NT2/D1 (cell line): ENCODE results near the gene ORM1.

ENCODE experiments used
- DNase-seq: peaks from one replicate; pipeline ENCODE4 v3.0.0-alpha.2; 2011; ENCODE audit warnings: low read depth, low spot score
- H3K27me3 ChIP-seq: 2 replicates; pipeline ENCODE4 v1.6.0; 2011; ENCODE audit warnings: mild to moderate bottlenecking; ENCODE audit not compliant: insufficient read length, insufficient read depth
- H3K36me3 ChIP-seq: 2 replicates; pipeline ENCODE4 v1.6.1; 2011; ENCODE audit warnings: mild to moderate bottlenecking, low read length, mixed read lengths; ENCODE audit not compliant: insufficient read depth, insufficient read length
- H3K4me1 ChIP-seq: 2 replicates; pipeline ENCODE4 v1.5.1; 2011; ENCODE audit not compliant: insufficient read depth, insufficient read length
- H3K4me3 ChIP-seq: 2 replicates; pipeline ENCODE4 v1.5.1; 2011; ENCODE audit warnings: low read depth; ENCODE audit not compliant: insufficient read length
- H3K9ac ChIP-seq: 2 replicates; pipeline ENCODE4 v1.6.0; 2011; ENCODE audit warnings: low read depth; ENCODE audit not compliant: insufficient read length
- H3K9me3 ChIP-seq: 2 replicates; pipeline ENCODE4 v1.5.1; 2011; ENCODE audit warnings: mild to moderate bottlenecking, low read length; ENCODE audit not compliant: insufficient read depth
- SUZ12 ChIP-seq: IDR thresholded peaks from 2 replicates; pipeline ENCODE4 v1.6.1; 2011; ENCODE audit not compliant: insufficient read length, insufficient read depth; ENCODE audit errors: extremely low read depth
- YY1 ChIP-seq: IDR thresholded peaks from 2 replicates; pipeline ENCODE4 v1.6.1; 2011; ENCODE audit not compliant: insufficient read length, insufficient read depth
- ZNF274 ChIP-seq: IDR thresholded peaks from 2 replicates; pipeline ENCODE4 v1.6.1; 2011; ENCODE audit warnings: mild to moderate bottlenecking, low read depth, low read length

ORM1 gene

DNA sequence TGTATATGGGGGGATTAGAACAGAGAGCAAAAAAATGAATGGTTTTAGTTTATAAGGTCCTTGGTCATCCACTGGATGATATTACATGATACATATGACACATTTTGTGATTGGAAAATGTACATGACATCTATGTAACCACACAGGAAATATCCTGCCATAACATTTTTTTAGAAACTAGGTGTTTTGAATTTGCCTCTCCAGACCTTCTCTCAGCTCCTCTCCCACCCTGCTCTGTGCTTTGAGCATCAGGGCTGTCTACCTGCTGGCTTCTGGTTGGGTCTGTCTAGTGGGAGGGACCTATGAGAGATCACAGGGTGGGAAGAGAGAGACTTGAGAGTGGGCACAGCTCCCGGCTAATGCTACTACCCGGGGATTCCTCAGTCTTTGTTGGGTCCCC, 40.5 kb downstream of the ORM1 start:
- TF ChIP-seq ZNF274 (no peak), YY1 (no peak), SUZ12 (no peak)
- Histone ChIP-seq H3K4me3 (no peak overlapping the region), H3K9me3 (no peaks in the 10 kb centered on the region), H3K4me1 (peaks cover 4% of the 10 kb centered on the region), H3K36me3 (peaks cover 79% of the 10 kb centered on the region), H3K9ac (no peak overlapping the region), H3K27me3 (no peaks in the 10 kb centered on the region)
- no peak for DNase-seq

DNA sequence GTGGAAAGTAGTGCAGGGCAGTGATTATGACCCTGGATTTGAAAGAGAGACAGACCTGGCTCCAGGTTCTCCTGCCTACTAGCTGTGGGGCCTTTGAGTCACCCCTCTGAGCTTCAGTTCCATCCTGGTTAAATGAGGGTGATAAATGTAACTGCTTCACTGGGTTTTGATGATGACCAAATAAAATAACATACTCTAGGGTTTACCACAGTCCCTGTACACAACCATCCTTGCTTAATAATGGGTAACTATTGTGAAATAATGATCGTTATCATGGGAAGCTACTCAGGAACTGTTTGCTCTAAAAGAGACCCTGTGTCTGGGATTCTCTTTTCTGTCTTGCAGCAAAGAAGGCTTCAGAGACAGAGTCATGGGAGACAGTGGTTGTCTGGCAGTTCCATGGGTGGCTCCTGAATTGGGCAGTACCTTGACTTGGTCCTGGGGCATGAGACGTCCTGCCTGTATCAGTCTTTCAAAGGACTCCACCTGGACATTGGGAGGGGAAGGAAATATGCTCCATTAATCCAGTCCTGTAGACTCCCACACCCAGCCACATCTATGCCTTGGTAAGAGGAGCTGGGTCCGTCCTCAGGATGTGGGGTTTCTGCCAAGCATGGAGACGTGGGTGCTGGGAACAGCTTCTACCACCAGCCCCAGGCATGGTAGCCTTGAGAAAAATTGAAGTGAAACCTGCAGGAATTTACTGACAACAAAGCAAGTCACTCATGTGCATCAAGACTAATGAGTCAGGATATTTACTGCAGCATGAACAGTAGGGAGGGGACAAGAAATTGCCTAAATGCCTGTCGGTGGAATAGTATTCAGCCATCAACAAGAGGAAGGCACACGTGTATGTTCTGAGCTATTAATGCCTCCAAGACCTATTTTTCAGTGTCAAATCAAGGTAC, 41.5 kb downstream of the ORM1 start:
- H3K36me3 ChIP-seq: peaks cover 77% of the 10 kb centered on the region
- DNase-seq: no peak
- TF ChIP-seq ZNF274: no peak
- no peak for TF ChIP-seq SUZ12
- peaks cover 4% of the 10 kb centered on the region for H3K4me1 ChIP-seq
- no peaks in the 10 kb centered on the region for H3K9me3 ChIP-seq
- no peaks in the 10 kb centered on the region for H3K27me3 ChIP-seq
- H3K4me3 ChIP-seq: no peak overlapping the region
- no peak overlapping the region for H3K9ac ChIP-seq

DNA sequence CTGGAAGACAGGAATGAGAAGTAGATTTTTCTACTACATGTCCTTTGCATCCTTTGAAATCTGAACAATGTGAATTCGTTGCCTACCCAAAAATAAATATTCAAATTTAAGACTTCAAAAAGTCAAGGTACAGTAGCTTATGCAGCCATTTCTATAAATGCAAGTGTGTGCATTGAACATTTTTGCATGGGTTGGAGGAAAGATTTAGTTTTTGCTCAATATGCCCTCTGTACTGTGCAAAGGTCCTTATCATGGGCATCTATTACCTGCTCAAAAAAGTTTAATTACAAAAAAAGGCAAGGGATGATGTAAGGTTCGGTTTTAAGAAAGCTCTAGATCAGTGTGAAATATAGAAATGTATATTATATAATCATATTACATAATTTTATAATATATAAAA, 42.3 kb downstream of the ORM1 start:
- TF ChIP-seq SUZ12: no peak
- no peak for TF ChIP-seq YY1
- Histone ChIP-seq H3K9ac (no peak overlapping the region), H3K27me3 (no peaks in the 10 kb centered on the region), H3K9me3 (no peaks in the 10 kb centered on the region), H3K4me1 (peaks cover 10% of the 10 kb centered on the region), H3K36me3 (peaks cover 74% of the 10 kb centered on the region), H3K4me3 (no peak overlapping the region)
- DNase-seq: no peak

DNA sequence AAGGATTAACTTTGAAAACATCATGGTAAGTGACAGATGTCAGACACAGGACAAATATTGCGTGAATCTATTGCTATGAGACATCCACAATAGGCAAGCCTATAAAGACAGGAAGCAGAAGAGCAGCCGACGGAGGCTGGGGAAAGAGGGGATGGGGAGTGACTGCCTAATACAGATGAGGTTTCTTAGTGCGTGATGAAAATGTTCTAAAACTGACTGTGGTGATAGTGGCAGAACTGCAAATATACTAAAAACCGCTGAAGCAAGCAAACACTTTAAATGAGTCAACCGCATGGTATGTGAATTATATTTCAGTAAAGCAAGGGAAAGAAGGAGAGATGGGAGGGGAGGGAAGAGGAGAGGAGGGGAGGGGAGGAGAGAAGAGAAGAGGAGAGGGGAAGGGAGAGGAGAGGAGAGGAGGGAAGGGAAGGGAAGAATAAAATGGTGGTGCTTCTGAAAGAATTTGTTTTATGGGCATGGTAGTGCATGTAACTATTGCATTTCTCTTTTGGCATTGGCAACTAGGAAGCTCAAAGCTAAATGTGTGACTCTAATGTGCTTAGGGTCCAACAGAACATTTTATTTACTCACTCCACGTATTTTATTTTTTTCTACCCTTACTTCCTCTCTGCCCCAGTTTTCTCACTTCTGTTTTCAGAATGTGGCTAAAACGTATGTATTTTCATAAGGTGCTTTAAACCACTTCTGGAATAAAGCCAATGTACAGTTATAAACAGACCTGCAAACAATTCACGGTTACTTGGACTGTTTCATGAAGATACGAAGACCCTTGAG, 43.6 kb downstream of the ORM1 start:
- no peak for TF ChIP-seq YY1
- no peak for TF ChIP-seq SUZ12
- no peak for TF ChIP-seq ZNF274
- H3K36me3 ChIP-seq: peaks cover 66% of the 10 kb centered on the region
- no peak for DNase-seq

GRCh38 chr9:114367366-114367765, 44.5 kb downstream of the ORM1 start:
- TF ChIP-seq ZNF274: no peak
- TF ChIP-seq YY1: no peak
- TF ChIP-seq SUZ12: no peak
- Histone ChIP-seq H3K4me1 (peaks cover 25% of the 10 kb centered on the region), H3K9ac (no peak overlapping the region), H3K9me3 (no peaks in the 10 kb centered on the region), H3K4me3 (no peak overlapping the region), H3K27me3 (no peaks in the 10 kb centered on the region), H3K36me3 (peaks cover 65% of the 10 kb centered on the region)
- no peak for DNase-seq

More for the DNA sequence above, 43.6 kb downstream of the ORM1 start:
- H3K4me3 ChIP-seq: no peak overlapping the region
- H3K27me3 ChIP-seq: no peaks in the 10 kb centered on the region
- H3K9me3 ChIP-seq: no peaks in the 10 kb centered on the region
- no peak overlapping the region for H3K9ac ChIP-seq
- H3K4me1 ChIP-seq: peaks cover 17% of the 10 kb centered on the region

DNA sequence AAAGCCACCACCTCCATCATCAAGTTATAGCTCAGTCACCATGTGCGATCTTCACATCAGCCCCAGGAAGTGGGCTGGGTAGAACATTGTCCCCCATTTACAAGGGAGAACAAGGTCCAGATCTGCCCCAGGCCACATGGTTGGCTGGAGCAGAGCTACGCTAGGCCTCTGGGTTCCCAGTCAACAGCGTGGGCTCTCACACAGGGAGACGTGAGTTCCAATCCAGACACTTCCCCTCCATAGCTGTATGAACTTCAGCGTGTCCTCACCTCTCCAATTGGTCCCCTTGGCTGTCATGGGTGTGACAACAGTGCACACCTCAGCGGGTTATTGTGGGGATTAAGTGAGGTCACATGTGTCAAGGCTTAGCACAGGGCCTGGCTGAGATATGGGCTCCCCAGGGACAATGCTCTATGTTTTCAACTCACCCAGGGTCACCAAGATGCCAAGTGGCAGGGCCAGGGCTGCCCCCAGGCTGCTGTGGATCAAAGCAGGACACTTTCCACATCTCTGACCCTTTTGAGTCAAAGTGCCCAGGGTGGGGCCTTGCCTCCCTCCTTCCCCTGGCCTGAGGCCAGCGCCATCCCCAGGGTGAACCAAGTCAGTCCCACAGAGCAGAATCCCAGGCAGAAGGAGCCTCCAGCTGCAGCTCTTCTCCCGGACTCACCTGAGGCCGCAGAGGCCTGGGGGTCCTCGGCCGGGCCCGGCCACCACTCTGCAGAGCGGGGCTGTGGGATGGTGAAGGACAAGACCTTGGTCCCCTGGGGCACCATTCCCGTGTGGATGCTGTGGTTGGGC, 45.1 kb downstream of the ORM1 start:
- Histone ChIP-seq H3K36me3 (peaks cover 59% of the 10 kb centered on the region), H3K4me3 (no peak overlapping the region), H3K9me3 (no peaks in the 10 kb centered on the region), H3K4me1 (peaks cover 25% of the 10 kb centered on the region), H3K27me3 (no peaks in the 10 kb centered on the region), H3K9ac (no peak overlapping the region)
- no peak for DNase-seq
- no peak for TF ChIP-seq ZNF274
- TF ChIP-seq SUZ12: no peak
- no peak for TF ChIP-seq YY1
